GM21390 (cell line): ENCODE data around the gene FABP3.
A peak's percentile ranks its signal among the peaks of the same experiment; 100 is the strongest.
"Not testable (repeated sequence)": the region's sequence is repeated elsewhere in the genome, so short reads cannot be mapped to it uniquely, and the experiment has no call there.

ENCODE experiments used
- ATAC-seq: cut with Tn5 transposase; IDR thresholded peaks from one replicate; pipeline ENCODE4 v1.9.1; 2021; ENCODE audit not compliant: unreplicated experiment

Gene FABP3

DNA sequence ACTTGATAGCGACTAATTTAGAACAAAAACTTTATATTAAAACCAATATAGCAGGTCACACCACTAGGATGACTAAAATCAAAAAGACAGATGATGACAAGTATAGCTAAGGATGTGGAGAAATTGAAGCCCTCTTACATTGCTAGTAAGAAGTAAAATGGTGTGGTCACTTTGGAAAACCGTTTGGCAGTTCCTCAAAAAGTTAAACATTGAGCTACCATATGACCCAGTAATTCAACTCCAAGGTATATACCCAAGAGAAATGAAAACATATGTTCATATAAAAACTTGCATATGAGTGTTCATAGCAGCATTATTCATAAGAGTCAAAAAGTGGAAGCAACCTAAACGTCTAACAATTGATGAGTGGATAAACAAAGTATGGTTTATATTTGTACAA is 27.1 kb upstream of the FABP3 start:
- ATAC-seq = no peak

DNA sequence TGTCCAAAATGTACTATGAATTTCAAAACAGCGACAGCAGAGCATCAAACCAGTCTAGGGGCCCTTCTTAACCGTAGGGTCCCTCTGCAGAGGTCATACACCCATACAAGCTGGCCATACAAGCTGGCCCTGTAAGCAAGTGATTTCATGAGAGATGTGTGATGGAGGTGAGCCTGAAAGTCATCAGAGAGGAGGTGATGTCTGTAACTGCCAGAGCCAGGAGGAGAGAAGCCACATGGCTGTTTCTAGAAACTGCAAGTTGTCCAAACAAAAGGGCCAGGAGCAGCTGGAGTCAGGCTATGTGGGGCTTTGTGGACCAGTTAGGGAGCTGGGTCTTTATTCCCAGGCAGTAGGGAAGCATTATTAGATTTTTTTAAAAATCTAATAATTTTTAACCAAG is 25.4 kb upstream of the FABP3 start:
- no peak for ATAC-seq

DNA sequence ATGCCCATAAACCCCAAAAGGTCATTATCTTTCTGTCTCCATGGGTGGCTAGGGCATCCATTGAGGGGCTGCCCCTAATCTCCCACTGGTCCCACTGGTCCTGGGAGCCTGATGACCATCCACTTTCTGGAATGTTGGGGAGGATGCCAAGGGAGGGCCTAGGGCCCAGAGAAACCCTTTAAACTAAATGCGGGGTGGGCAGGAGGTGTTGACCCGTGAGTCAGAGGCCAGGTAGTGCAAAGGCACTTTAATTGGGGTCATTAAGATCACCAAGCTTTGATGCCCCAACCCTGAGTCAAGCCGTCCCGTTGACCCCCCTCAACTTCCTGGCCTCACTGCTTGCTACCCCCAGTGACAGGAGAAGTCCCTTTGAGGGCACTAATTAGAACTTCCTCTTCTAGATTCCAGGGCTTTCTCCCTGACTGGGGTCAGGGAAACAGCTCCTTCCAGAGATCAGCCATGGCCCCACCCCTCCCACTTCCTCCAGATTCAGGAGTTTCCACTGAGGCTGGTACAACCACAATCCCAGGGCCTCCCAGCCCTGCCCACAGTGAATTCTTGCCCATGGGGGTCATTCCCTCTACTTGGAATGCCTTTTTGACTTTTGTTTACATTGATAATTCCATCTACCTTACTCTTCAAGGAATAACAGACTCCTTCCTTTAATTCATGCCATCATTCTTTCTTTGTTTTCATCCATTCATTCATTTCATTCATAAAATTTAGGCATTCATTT is 24.7 kb upstream of the FABP3 start:
- ATAC-seq = no peak

DNA sequence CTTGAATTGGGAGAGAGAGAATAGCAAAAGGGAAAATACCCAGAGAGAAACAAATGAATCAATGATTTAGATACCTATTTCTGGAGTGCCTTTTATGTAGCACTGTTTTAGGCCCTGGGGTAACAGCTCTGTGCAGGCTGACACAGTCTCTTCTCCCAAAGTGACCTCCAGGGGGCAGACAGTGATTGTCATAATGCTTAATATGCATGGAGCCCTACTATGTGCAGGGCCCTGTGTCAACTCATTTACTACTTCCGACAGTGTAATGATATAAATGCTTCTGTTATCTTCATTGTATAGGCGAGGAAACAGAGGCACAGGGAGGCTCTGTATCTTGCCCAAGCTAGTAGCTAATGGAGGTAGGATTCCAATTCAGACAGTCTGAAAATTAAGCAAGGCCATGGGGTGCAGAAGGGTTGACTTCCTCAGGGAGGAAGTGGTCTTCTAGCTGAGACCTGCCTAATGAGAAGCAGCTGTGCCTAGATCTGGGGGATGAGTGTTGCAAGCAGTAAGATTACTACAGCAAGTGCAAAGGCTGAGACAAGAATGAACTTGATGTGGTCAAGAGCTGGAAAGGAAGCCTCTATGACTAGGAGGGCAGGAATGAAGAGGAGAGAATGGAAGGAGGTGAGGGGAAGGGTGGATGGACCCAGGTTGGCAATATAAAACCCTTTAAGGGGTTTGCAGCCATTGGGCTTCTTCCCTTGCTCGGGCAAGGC is 23.9 kb upstream of the FABP3 start:
- no peak for ATAC-seq

DNA sequence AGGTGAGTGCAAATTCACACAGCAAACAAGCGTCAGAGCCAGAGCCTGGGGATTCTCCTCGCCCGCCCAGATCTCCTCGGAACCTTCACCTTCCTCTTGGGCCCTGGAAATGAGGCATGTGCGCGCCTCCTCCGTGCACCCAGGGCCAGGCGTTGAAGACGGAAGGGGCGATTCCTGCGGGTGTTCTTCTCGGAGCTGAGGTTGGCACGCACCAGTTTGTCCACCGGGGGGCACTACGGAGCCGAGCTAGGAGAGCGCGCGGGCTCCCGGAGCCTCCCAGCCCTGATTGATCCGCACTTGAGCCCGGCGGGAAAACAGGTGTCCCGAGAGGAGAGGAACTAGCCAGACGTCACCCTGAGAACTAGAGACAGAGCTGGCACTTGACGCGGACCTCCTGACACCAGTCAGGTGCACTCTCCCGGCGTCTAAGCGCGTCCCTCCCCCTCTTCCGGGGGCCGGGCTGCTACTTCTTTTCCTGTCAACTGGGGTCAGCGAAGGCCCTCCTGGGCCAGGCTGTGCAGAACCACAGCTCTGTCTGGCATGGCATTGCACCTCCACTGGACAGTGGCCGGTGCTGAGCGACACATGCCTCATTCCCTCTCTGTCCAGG is 21.8 kb upstream of the FABP3 start:
- peak; percentile 67 for ATAC-seq

DNA sequence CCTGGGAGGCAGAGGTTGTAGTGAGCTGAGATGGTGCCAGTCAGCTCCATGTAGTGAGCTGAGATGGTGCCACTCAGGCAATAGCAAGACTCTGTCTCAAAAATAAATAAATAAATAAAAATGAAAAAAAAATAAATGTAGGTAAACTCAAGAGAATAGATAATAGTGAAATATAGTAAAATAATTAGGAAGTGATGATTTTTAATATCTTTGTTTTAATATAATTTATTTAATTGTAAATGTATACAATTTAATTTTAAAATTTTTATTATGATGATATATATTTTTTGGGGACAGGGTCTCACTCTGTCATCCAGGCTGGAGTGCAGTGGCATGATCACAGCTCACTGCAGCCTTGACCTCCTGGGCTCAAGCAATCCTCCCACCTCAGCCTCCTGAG is 20.6 kb upstream of the FABP3 start:
- no peak for ATAC-seq

DNA sequence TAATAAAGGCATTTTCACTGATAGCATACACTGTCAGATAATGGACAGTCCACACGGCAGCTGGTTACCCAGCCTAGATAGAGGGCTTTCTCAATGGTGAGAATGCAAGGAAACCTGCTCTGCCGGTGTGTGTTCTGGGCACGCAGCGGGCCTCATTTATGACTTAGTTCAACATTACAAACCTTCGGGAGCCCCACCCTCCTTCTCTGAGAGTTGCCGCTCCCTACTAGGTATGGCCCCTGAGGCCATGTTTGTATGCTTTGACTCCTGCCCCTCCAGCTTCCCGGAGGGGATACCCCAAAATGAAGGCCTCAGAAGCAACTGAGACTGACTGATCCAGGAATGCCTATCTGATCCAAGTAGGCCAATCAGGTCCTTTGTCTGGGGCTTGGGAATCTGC is 17.2 kb upstream of the FABP3 start:
- no peak for ATAC-seq

DNA sequence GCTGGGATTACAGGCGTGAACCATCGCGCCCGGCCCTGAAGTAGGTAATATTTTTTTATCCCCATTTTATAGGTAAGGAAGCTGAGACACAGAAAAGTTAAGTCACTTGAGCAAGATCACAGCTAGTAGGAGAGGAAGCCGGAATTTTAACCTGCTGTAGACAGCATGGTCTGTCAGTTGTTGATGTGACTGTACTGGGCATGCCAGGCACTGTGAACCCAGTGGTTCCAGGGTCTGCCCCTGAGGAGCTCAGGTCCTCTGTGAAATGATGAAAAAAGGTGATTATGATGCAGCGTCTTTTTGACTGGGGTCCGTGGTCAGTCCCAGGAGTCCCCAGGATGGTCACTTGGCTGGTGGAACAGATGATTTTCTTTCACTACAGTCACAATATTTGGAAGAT is 16.7 kb upstream of the FABP3 start:
- no peak for ATAC-seq

DNA sequence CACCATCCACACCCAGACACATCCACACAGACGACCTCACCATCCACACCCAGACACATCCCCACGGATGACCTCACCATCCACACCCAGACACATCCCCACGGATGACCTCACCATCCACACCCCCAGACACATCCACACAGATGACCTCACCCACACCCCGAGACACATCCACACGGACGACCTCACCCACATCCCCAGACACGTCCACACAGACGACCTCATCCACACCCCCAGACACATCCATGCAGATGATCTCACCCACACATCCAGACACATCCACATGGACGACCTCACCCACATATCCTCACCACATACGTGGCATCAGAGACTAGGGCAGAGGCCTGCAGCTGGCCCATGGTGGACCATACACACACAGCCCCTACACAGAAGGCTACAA is 14.7 kb upstream of the FABP3 start:
- ATAC-seq = no peak

DNA sequence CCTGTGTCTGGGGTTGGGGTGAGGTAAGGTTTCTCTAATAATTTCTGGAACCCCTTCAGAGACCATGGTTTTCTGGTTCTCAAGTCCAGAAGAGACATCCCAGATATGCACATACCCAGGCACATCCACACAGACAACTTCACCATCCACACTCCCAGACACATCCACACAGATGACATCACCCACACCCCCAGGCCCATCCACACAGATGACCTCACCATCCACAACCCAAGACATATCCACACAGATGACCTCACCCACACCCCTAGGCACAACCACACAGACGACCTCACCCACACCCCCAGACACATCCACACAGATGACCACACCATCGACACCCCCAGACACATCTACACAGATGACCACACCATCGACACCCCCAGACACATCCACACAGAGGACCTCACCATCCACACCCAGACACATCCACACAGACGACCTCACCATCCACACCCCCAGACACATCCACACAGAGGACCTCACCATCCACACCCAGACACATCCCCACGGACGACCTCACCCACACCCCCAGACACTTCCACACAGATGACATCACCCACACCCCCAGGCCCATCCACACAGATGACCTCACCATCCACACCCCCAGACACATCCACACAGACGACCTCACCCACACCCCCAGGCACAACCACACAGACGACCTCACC is 13.8 kb upstream of the FABP3 start:
- ATAC-seq = not testable (repeated sequence)

DNA sequence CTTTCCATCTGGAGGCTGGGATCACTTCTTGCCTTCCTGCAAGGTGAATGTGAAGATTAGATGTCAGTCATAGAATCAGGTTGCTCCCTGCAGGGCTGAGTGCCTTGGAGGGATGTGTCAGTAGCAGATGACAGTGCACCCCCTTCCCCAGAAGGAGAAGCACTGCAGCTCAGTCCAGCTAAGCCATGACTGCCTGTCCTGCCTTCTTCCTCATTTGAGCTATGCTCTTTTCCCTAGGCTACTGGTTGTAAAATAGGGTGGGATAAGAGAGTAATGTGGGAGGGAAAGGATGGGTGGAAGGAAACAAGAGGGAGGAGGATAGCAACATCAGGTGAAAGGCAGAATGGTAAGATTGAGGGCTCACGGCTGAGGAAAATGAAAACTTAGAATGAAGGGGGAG is 11.1 kb upstream of the FABP3 start:
- no peak for ATAC-seq

DNA sequence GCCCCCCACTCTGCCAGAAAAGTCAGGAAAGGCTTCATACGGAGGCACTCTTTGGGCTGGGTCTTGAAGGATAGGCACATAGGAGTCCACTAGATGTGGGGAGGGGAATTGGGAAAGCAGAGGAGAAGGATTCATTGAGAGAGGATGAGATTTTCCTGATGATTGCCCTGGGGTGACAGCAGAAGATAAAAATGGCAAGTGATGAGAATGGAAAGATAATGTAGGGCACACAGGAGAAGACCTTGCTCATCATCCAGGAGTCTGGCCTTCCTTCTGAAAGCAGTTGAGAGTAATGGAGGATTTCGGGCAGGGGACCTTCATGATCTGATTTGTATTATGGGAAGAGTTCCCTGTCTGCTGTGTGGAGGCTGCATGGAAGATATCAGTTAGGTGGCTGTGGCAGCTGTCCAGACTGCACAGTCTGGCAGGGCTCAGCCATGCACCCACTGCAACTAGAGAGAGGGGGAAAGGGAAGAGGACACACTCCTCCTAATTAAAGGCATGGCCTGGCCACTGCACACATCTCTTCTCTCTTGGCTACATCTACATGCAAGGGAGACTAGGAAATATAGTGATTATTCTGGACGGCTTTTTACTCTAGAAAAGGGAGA is 9.6 kb upstream of the FABP3 start:
- no peak for ATAC-seq

DNA sequence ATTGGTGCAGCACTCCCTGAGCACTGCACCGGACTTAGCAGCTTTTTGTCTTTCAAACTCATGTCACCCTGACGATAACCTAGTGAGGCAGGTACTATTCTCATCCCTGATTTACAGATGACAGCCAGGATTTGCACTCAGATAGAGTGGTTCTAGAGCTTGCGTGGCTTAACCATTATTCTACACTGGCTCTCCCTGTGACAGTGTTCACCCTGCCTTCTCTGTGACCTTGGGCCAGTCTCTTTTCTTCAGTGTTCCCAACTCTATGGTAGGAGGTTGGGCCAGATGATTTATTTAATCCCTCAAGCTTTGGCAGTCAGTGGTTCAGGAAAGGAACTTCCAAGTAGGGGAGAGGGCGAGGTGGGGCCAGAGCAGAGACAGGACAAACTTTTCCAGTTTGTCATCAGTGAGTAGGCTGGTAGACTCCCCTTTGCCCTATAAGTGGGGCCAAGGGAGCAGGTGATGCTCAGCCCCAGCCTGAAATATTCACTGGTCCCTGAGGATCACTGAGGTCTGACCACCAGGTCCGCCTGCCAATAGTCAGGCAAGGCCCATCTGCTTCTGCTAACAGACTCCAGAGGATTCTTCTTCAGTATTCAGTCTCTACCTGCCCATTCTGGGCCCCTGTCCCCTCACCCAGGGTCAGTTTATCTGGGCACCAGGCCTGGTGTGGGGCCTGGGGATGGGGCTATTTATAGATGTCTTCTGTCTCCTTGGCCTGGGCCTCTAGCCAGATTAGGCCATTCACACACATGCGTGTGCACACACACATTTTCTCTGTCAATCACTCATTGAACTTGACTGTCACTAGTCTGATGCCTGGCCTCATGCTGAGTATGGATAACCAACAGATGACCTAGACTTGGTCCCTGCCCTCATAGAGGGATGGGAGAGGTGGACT is 8.8 kb upstream of the FABP3 start:
- no peak for ATAC-seq

DNA sequence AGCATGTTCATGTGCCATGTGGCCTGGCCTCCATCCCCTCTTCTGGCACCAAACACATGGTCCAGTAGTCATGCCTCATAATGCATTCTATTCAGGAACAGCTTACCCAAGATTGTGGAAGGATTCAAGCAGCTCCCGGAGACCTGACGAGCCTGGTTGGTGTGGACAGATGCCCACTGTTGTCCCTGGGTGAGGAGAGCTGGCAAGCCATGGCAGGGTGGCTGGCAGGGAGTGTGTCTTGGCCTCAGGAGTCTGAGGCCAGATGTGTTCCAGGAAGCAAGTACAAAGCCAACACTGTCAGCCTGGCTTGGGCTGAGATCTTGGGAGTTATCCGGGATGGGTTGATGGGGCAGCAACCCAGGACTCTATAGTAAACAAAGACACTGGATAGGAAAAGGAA is 7.3 kb upstream of the FABP3 start:
- ATAC-seq = no peak

DNA sequence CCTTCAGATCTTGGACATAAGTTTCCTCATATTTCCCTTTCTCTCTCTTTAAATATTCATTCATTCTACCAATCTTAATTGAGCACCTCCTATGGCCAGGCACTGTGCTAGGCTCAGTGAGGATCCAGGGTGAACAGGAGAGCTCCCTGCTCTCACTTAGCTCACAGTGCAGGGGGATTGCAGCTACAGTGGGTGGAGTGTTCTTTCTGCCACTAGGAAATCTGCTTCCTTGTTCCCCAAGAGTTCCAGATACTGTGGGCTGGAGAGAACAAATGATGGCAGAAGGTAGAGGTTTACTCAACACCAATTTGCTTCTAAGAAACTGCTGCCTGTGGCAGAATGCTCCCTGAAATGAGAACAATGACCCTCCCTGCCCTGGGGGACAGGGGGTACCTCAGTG is 5.1 kb upstream of the FABP3 start:
- ATAC-seq = no peak

DNA sequence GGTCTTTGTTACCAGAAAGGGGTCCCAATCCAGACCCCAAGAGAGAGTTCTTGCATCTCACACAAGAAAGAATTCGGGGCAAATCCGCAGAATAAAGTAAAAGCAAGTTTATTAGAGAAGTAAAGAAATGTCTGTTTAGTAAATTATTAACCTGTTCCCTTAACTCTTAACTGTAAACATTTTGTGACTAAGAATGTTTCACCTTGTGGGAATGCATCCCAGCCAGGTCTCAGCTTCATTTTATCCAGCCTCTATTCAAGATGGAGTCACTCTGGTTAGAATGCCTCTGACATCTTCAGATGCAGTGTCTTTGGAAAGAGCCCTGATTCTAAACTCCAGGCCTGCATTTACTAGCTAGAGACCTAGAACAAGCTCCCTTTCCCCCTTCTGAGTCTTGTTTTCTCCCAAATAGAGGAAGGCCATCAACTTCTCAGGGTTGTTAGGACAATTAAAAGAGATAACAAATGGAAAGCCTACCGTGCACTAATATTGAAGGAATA is 4.5 kb upstream of the FABP3 start:
- no peak for ATAC-seq

DNA sequence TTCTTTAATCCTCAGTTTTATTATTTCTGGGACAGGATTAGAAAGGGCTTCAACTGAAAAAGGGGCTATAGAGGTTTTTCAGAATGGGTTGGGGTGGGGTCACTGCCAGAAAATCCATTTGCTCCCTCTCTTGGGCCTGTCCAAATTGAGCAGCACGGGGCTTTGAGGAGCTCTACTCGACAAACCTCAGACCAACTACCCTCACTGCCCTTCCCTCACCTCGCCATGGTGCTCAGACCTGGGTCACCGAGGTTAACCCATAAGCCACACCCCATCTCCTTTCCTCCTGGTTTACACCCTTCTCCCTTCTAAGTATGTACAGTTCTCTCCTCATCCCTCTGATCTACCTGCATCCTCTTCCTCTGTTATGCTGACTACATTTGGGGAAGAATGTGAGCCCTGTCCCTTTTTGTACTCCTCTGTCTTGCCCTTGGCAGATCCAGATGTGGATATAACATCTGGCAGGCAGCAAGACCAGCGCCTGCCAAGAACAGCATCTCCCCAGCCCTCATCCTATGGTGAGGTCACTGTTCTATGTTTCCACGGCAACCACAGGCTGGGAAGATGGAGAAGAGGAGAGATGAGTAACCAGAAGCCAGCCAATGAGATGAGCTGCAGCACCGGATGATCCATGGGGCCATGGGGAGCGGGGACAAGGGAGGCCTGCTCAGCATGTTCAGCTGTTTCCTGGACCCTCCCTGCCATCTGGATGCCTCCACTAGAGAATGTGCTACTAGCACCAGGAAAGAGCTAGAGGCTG is 3.7 kb upstream of the FABP3 start:
- no peak for ATAC-seq

DNA sequence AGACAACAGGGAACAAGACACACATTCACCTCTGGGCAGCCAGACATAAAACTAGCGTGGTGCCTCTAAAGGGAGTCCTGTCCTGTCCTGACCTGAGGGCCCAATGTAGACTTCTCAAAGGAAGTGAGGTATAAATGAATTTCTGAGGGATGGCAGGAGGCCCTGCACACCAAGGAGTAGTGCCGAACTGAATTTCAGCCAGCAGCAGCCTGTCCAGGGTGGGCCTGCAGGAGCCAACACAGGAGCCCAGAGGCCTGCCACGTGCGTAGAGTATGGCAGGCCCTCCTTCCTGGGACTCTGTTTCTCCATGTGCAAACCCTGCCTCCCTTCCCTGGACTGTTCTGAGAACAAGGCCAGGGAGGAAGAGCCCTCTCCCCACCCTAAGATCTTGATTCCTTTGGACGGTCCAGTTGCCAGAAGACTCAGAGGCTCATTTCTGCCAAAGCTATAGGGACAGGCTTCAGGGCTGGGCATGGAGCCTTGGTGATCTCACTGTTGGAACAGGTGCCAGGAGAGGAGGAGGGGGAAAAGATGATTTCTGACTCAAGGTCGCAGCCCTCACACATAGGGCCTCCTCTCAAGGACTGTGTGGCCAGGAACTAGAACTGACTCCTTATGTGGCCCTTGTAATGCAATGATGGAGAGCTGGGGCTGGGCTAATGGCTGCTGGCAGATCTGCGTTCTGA is 1.8 kb upstream of the FABP3 start:
- no peak for ATAC-seq

DNA sequence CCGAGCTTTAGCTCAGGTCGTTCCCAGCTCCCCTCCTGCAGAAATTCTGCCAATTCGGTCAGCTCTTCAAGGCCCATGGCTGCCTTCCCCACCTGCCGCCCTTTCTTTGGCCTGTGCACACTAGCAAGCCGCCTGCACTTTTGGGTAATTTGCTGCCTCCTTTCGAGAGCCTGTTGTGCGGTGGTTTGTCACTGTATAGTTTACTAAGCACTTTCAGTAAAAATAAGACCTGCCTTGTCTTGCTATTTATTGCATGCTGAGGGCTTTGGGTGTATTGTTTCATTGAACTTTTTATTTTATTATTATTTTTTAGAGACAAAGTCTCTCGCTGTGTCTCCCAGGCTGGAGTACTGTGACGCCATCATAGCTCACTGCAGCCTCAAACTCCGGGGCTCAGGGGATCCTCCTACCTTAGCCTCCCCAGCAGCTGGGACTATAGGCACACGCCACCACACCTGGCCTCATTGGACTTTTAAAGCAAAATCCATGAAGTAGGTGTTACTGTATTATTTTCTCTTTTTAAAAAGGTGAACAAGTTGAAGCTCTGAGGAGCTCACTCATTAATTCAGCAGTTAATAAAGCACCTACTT is 1.1 kb upstream of the FABP3 start:
- ATAC-seq = no peak
